Glutamatergic neuron (in vitro differentiated cells): Measurements from ENCODE around the gene RAET1E. TPM values are rescaled to one million over a fixed set of nuclear protein-coding genes. Genes with fewer than 3 reads are reported as not detected.
"Not testable (repeated sequence)": the region's sequence is repeated elsewhere in the genome, so short reads cannot be mapped to it uniquely, and the experiment has no call there.

Source experiments
- DNase-seq: peaks from one replicate; pipeline ENCODE4 v3.0.0; 2022
- H3K27ac Mint-ChIP-seq: one replicate; pipeline ENCODE4 v1.8.0; 2020; ENCODE audit warnings: mild to moderate bottlenecking, mixed read lengths, inconsistent platforms; ENCODE audit not compliant: unreplicated experiment
- H3K27me3 Mint-ChIP-seq: one replicate; pipeline ENCODE4 v1.8.0; 2020; ENCODE audit warnings: mild to moderate bottlenecking, moderate library complexity, mixed read lengths, inconsistent platforms; ENCODE audit not compliant: unreplicated experiment
- H3K36me3 Mint-ChIP-seq: one replicate; pipeline ENCODE4 v1.8.0; 2020; ENCODE audit warnings: mild to moderate bottlenecking, mixed read lengths, inconsistent platforms; ENCODE audit not compliant: unreplicated experiment
- H3K4me1 Mint-ChIP-seq: one replicate; pipeline ENCODE4 v1.8.0; 2020; ENCODE audit warnings: mild to moderate bottlenecking, low read depth, mixed read lengths, inconsistent platforms; ENCODE audit not compliant: unreplicated experiment
- H3K4me3 Mint-ChIP-seq: one replicate; pipeline ENCODE4 v1.8.0; 2020; ENCODE audit warnings: mild to moderate bottlenecking, mixed read lengths, inconsistent platforms; ENCODE audit not compliant: unreplicated experiment
- H3K9me3 Mint-ChIP-seq: one replicate; pipeline ENCODE4 v1.8.0; 2020; ENCODE audit warnings: mild to moderate bottlenecking, moderate library complexity, mixed read lengths, inconsistent platforms; ENCODE audit not compliant: unreplicated experiment
- CTCF ChIP-seq: fragments of 200-600 bp; sonication (generic); IDR thresholded peaks from one replicate; pipeline ENCODE4 v1.5.0; 2021; ENCODE audit not compliant: partially characterized antibody, unreplicated experiment
- total RNA-seq: library from RNA; stranded (reverse); fragmentation: NEBNext Ultra II Directional; extraction: Animal tissue kit (Norgen Biotek cat#: 25700); gene quantifications from one replicate; pipeline ENCODE4 v1.2.1, GENCODE V29; 2021; ENCODE audit not compliant: unreplicated experiment

The RAET1E gene
- total RNA-seq, 1 donor from 2014 or later = not detected

DNA sequence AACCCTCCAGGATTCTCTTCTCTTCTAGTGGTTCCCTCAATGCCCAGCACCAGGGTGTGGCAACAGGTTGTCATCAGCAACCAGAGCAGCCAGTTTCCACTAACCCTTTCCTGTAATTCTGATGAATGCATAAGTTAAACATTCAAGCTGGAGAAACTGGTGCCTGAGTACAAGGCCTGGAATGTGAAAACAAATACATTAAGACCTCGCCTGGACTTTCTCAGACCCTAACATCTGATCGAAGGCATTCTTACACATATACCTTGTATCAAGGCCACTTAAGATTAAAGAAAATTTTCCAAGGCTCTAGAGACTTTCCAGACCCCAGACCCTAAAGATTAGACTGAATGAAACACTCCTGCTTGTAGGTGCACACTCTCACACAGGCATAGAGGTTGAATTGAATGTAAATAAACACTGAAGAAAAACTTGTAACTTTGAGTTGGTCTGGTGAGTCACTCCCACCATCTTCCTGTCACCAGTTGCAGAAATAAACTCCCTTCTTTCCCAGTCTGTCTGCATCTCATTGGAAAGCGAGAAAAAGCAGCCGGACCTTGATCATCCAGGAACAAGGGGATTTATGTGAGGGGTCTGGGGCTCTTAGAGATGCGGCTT, 42.8 kb downstream of the RAET1E start:
- DNase-seq = no peak
- no peaks in the 10 kb centered on the region for H3K4me1 Mint-ChIP-seq
- no peak overlapping the region for H3K4me3 Mint-ChIP-seq
- H3K9me3 Mint-ChIP-seq = no peaks in the 10 kb centered on the region
- TF ChIP-seq CTCF = no peak
- no peaks in the 10 kb centered on the region for H3K27me3 Mint-ChIP-seq
- H3K36me3 Mint-ChIP-seq = peaks cover 9% of the 10 kb centered on the region
- H3K27ac Mint-ChIP-seq = no peak overlapping the region

GRCh38 chr6:149854532-149854931, 43.4 kb downstream of the RAET1E start:
- Mint-ChIP-seq H3K27ac (no peak overlapping the region), H3K9me3 (no peaks in the 10 kb centered on the region), H3K27me3 (no peaks in the 10 kb centered on the region), H3K4me3 (no peak overlapping the region), H3K4me1 (no peaks in the 10 kb centered on the region), H3K36me3 (peaks cover 13% of the 10 kb centered on the region)
- TF ChIP-seq CTCF = no peak
- DNase-seq = no peak

- H3K27me3 Mint-ChIP-seq, H3K9me3 Mint-ChIP-seq, H3K4me3 Mint-ChIP-seq, H3K27ac Mint-ChIP-seq, DNase-seq, H3K4me1 Mint-ChIP-seq: not testable (repeated sequence)
- peaks cover 13% of the 10 kb centered on the region for H3K36me3 Mint-ChIP-seq
Measured at GRCh38 chr6:149854017-149854416, 43.9 kb downstream of the RAET1E start.

DNA sequence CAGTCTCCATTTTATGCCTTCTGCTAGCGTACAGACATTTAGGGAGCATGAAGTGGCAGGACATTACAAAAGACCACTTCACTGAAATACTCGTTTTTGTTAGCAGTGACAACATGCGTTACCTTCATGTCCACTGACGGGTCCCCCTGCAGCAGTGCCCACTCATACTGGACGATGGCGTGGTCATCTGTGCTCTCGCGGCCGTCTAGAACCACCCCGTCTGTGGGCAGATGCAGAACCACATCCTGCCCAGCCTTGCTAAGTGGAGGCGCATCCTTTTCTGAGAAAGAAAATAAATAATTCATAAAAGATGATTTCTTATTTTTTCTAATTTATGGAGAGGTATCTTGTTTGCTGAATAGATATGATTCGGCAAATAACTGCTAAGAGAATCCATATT, 45.0 kb downstream of the RAET1E start:
- H3K4me3 Mint-ChIP-seq = no peak overlapping the region
- DNase-seq = no peak
- H3K4me1 Mint-ChIP-seq = no peaks in the 10 kb centered on the region

DNA sequence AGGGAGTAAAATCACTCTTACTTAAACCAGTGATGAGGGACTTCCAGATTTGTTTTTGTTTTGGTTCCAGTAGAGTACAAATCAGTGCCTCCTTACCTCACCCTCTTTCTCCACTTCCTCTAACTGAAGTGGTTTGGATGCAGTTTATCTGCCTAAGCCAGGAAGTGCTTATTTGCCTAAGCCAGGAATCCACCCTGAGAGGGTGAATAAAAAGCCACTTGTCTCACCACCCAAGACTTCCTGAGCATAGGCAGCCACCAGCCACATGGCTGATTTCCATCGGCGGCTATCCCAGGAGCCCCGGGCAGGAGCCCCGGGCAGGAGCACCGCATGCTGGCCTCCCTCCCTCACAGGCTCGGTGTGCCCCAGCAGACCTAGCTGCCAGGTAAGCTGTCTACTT, 45.7 kb downstream of the RAET1E start:
- no peak for TF ChIP-seq CTCF
- DNase-seq = no peak
- Mint-ChIP-seq H3K27me3 (no peaks in the 10 kb centered on the region), H3K4me3 (no peak overlapping the region), H3K4me1 (no peaks in the 10 kb centered on the region), H3K9me3 (no peaks in the 10 kb centered on the region), H3K36me3 (peaks cover 13% of the 10 kb centered on the region), H3K27ac (no peak overlapping the region)

More for the DNA sequence above, 45.0 kb downstream of the RAET1E start:
- Mint-ChIP-seq H3K9me3 (no peaks in the 10 kb centered on the region), H3K27ac (no peak overlapping the region), H3K27me3 (no peaks in the 10 kb centered on the region), H3K36me3 (peaks cover 13% of the 10 kb centered on the region)
- no peak for TF ChIP-seq CTCF
